Mesenchymal stem cell (in vitro differentiated cells and primary cell): ENCODE measurements around the gene CDH15.

Experiments
- DNase-seq: peaks from one replicate; pipeline ENCODE4 v3.0.0-alpha.2; 2013
- H2AFZ ChIP-seq: one replicate; pipeline ENCODE4 v1.6.1; 2013; ENCODE audit warnings: low read depth, mild to moderate bottlenecking, control low read depth, inconsistent platforms, low read length, moderate library complexity
- H2AK5ac ChIP-seq: 2 replicates; pipeline ENCODE4 v1.6.1; 2013; ENCODE audit warnings: low read length, moderate library complexity, mild to moderate bottlenecking, inconsistent platforms; ENCODE audit not compliant: severe bottlenecking
- H2BK120ac ChIP-seq: one replicate; pipeline ENCODE4 v1.6.1; 2013; ENCODE audit warnings: low read depth, mild to moderate bottlenecking, inconsistent platforms, low read length, moderate library complexity
- H2BK12ac ChIP-seq, 2 experiments: one replicate each; pipeline ENCODE4 v1.6.1; 2013; ENCODE audit warnings: inconsistent platforms in 2 of 2, low read length in 2 of 2, mild to moderate bottlenecking in 2 of 2, moderate library complexity in 2 of 2, control low read depth in 1 of 2
- H2BK15ac ChIP-seq: one replicate; pipeline ENCODE4 v1.6.1; 2013; ENCODE audit warnings: mild to moderate bottlenecking, low read depth, inconsistent platforms; ENCODE audit not compliant: poor library complexity, severe bottlenecking
- H2BK5ac ChIP-seq: 2 replicates; pipeline ENCODE4 v1.6.1; 2013; ENCODE audit warnings: low read depth, mild to moderate bottlenecking, low read length, control low read depth, inconsistent platforms; ENCODE audit not compliant: poor library complexity, severe bottlenecking
- H3K14ac ChIP-seq, 2 experiments: one replicate each; pipeline ENCODE4 v1.6.1; 2013; ENCODE audit warnings: inconsistent platforms in 2 of 2, low read length in 2 of 2, control low read depth in 1 of 2, mild to moderate bottlenecking in 1 of 2, moderate library complexity in 1 of 2
- H3K18ac ChIP-seq, 2 experiments: one replicate each; pipeline ENCODE4 v1.6.1; 2013; ENCODE audit warnings: inconsistent platforms in 2 of 2, low read length in 2 of 2, control low read depth in 1 of 2, low read depth in 1 of 2, mild to moderate bottlenecking in 1 of 2
- H3K23ac ChIP-seq, 2 experiments: one replicate each; pipeline ENCODE4 v1.6.1; 2013; ENCODE audit warnings: inconsistent platforms in 2 of 2, low read length in 2 of 2, mild to moderate bottlenecking in 2 of 2, moderate library complexity in 2 of 2, control low read depth in 1 of 2
- H3K27ac ChIP-seq: 2 replicates; pipeline ENCODE4 v1.5.1; 2013; ENCODE audit warnings: mild to moderate bottlenecking, moderate library complexity, low read length, control low read depth, inconsistent platforms; ENCODE audit not compliant: poor library complexity, severe bottlenecking
- H3K27me3 ChIP-seq, 2 experiments: 2 replicates each; pipeline versions ENCODE4 v1.6.1 to v1.7.0; 2013; ENCODE audit warnings: low read length in 2 of 2, mild to moderate bottlenecking in 2 of 2, moderate library complexity in 2 of 2, control low read depth in 1 of 2, inconsistent platforms in 1 of 2; ENCODE audit not compliant: control insufficient read depth in 1 of 2, insufficient read depth in 1 of 2
- H3K36me3 ChIP-seq, 2 experiments: 2 replicates each; pipeline versions ENCODE4 v1.6.1 to v1.7.0; 2013; ENCODE audit warnings: low read length in 2 of 2, control low read depth in 1 of 2, inconsistent platforms in 1 of 2, low read depth in 1 of 2, mild to moderate bottlenecking in 1 of 2; ENCODE audit not compliant: insufficient read depth in 2 of 2, control insufficient read depth in 1 of 2
- H3K4ac ChIP-seq, 2 experiments: one replicate each; pipeline ENCODE4 v1.6.1; 2013; ENCODE audit warnings: inconsistent platforms in 2 of 2, low read length in 2 of 2, mild to moderate bottlenecking in 2 of 2, moderate library complexity in 2 of 2, control low read depth in 1 of 2, low read depth in 1 of 2
- H3K4me1 ChIP-seq: 2 replicates; pipeline ENCODE4 v1.6.1; 2013; ENCODE audit warnings: low read depth, low read length, control low read depth; ENCODE audit not compliant: control insufficient read depth, insufficient read depth
- H3K4me2 ChIP-seq: 2 replicates; pipeline ENCODE4 v1.6.1; 2013; ENCODE audit warnings: low read length, mild to moderate bottlenecking, inconsistent platforms; ENCODE audit not compliant: poor library complexity, severe bottlenecking
- H3K4me3 ChIP-seq, 2 experiments: 2 replicates each; pipeline versions ENCODE4 v1.5.1 to v1.7.0; 2013; ENCODE audit warnings: low read length in 2 of 2, mild to moderate bottlenecking in 2 of 2, control low read depth in 1 of 2, low read depth in 1 of 2; ENCODE audit not compliant: insufficient read depth in 1 of 2
- H3K79me1 ChIP-seq: replicated peaks from 2 replicates; pipeline ENCODE4 v1.6.1; 2013; ENCODE audit warnings: mild to moderate bottlenecking, control low read depth, low read length, inconsistent platforms; ENCODE audit not compliant: poor library complexity, severe bottlenecking
- H3K9ac ChIP-seq: 2 replicates; pipeline ENCODE4 v1.7.0; 2013; ENCODE audit warnings: mild to moderate bottlenecking, low read length, moderate library complexity
- H3K9me3 ChIP-seq: 2 replicates; pipeline ENCODE4 v1.7.0; 2013; ENCODE audit warnings: mild to moderate bottlenecking, low read length; ENCODE audit not compliant: control insufficient read depth
- H4K8ac ChIP-seq: one replicate; pipeline ENCODE4 v1.6.1; 2013; ENCODE audit warnings: inconsistent platforms, mild to moderate bottlenecking, low read length, moderate library complexity
- H4K91ac ChIP-seq: one replicate; pipeline ENCODE4 v1.6.1; 2013; ENCODE audit warnings: mild to moderate bottlenecking, low read length, inconsistent platforms
- WGBS: methylation state at CpG from one replicate; pipeline ENCODE4 v1.1.7; 2013; ENCODE audit warnings: mixed read lengths; 5-methylcytosine and 5-hydroxymethylcytosine counted together

The CDH15 gene

GRCh38 chr16:89123831-89124100, 47.8 kb upstream of the CDH15 start:
- DNase-seq, result no peak
- Histone ChIP-seq H3K36me3 (peaks cover 54 to 60% of the 10 kb centered on the region in 2 experiments), H2BK5ac (no peak overlapping the region), H3K79me1 (peaks cover 7% of the 10 kb centered on the region), H3K9me3 (no peaks in the 10 kb centered on the region), H2BK120ac (no peak overlapping the region), H2BK12ac (no peak overlapping the region), H2BK15ac (no peak overlapping the region), H3K23ac (no peak overlapping the region), H3K4ac (no peak overlapping the region), H3K27ac (no peak overlapping the region), H4K91ac (no peak overlapping the region), H3K14ac (no peak overlapping the region), H3K4me3 (no peak overlapping the region), H3K27me3 (no peaks in the 10 kb centered on the region), H4K8ac (no peak overlapping the region), H3K4me2 (no peak overlapping the region), H2AFZ (no peak overlapping the region), H3K4me1 (peaks cover 7% of the 10 kb centered on the region), H3K9ac (no peak overlapping the region), H3K18ac (no peak overlapping the region), H2AK5ac (no peak overlapping the region)
- 97% methylated on average over 12 of the region's 12 CpGs for WGBS

GRCh38 chr16:89129378-89129777, 42.2 kb upstream of the CDH15 start:
- H3K14ac ChIP-seq, result no peak overlapping the region
- H2AK5ac ChIP-seq, result no peak overlapping the region
- no peak overlapping the region for H2BK120ac ChIP-seq
- H2AFZ ChIP-seq, result no peak overlapping the region
- DNase-seq, result no peak
- H2BK5ac ChIP-seq, result no peak overlapping the region
- no peak overlapping the region for H3K4me2 ChIP-seq
- no peaks in the 10 kb centered on the region for H3K27me3 ChIP-seq
- H3K9me3 ChIP-seq, result peaks cover 11% of the 10 kb centered on the region
- H3K36me3 ChIP-seq, result peaks cover 37 to 49% of the 10 kb centered on the region in 2 experiments
- no peak overlapping the region for H3K23ac ChIP-seq
- H2BK12ac ChIP-seq, result no peak overlapping the region
- no peak overlapping the region for H3K18ac ChIP-seq
- H3K27ac ChIP-seq, result no peak overlapping the region
- no peak overlapping the region for H2BK15ac ChIP-seq
- H3K4me3 ChIP-seq, result no peak overlapping the region
- no peak overlapping the region for H4K8ac ChIP-seq
- no peak overlapping the region for H4K91ac ChIP-seq
- no CpG with 5 or more reads among the region's 1 CpG for WGBS
- no peak overlapping the region for H3K9ac ChIP-seq
- no peak overlapping the region for H3K4ac ChIP-seq
- no peaks in the 10 kb centered on the region for H3K4me1 ChIP-seq
- H3K79me1 ChIP-seq, result peaks cover 22% of the 10 kb centered on the region

- no peak overlapping the region for H4K91ac ChIP-seq
- no peak overlapping the region for H2BK12ac ChIP-seq
- H2BK15ac ChIP-seq, result no peak overlapping the region
- H3K4me1 ChIP-seq, result no peaks in the 10 kb centered on the region
- H2BK120ac ChIP-seq, result no peak overlapping the region
- no peak overlapping the region for H3K4me3 ChIP-seq
- H2AFZ ChIP-seq, result no peak overlapping the region
- H3K27me3 ChIP-seq, result no peaks in the 10 kb centered on the region
- no peak overlapping the region for H3K23ac ChIP-seq
- H3K14ac ChIP-seq, result no peak overlapping the region
- no peak overlapping the region for H3K4me2 ChIP-seq
- H3K9ac ChIP-seq, result no peak overlapping the region
- no peak overlapping the region for H3K4ac ChIP-seq
- no peak overlapping the region for H2AK5ac ChIP-seq
- no peak overlapping the region for H4K8ac ChIP-seq
- H3K9me3 ChIP-seq, result peaks cover 11% of the 10 kb centered on the region
- no peak overlapping the region for H3K27ac ChIP-seq
- peaks cover 24% of the 10 kb centered on the region for H3K79me1 ChIP-seq
- peaks cover 43 to 53% of the 10 kb centered on the region in 2 experiments for H3K36me3 ChIP-seq
- 96% methylated on average over 4 of the region's 5 CpGs for WGBS
- H2BK5ac ChIP-seq, result no peak overlapping the region
- no peak overlapping the region for H3K18ac ChIP-seq
- DNase-seq, result no peak
Observed at GRCh38 chr16:89130448-89130847, 41.1 kb upstream of the CDH15 start.

- Histone ChIP-seq H2AFZ (no peak overlapping the region), H3K36me3 (peaks cover 50 to 55% of the 10 kb centered on the region in 2 experiments)
Observed at GRCh38 chr16:89131783-89132182, 39.8 kb upstream of the CDH15 start.

More at GRCh38 chr16:89131783-89132182, 39.8 kb upstream of the CDH15 start:
- DNase-seq, result no peak
- Histone ChIP-seq H4K91ac (no peak overlapping the region), H4K8ac (no peak overlapping the region), H3K27me3 (no peaks in the 10 kb centered on the region), H2AK5ac (no peak overlapping the region), H3K4me2 (no peak overlapping the region), H2BK15ac (no peak overlapping the region), H3K4me1 (no peaks in the 10 kb centered on the region), H3K79me1 (peaks cover 25% of the 10 kb centered on the region), H2BK12ac (no peak overlapping the region), H3K4ac (no peak overlapping the region), H3K18ac (no peak overlapping the region), H3K23ac (no peak overlapping the region), H3K27ac (no peak overlapping the region), H2BK5ac (no peak overlapping the region), H3K14ac (no peak overlapping the region), H3K9ac (no peak overlapping the region), H3K4me3 (no peak overlapping the region), H2BK120ac (no peak overlapping the region), H3K9me3 (peaks cover 11% of the 10 kb centered on the region)
- WGBS, result 96% methylated on average over 17 of the region's 17 CpGs
